Endometrial microvascular endothelial cells (primary cell): ENCODE data around the gene NSMCE1. TPM values are rescaled to one million over a fixed set of nuclear protein-coding genes. Genes with fewer than 3 reads are reported as not detected.

ENCODE experiments used
- in situ Hi-C: cut with HindIII; loops from 2 replicates; pipeline ENCODE4 v1.10.0; 2017; ENCODE audit warnings: low sequenced_read_pairs, low pct_unique_long_range_greater_than_20kb; ENCODE audit errors: inconsistent ontology term
- total RNA-seq: library from RNA; depleted of rRNA; stranded (reverse); fragments of >200 nt; gene quantifications from one replicate; pipeline ENCODE4 v1.2.3, GENCODE V29; 2015; ENCODE audit errors: inconsistent ontology term

The NSMCE1 gene, protein sequence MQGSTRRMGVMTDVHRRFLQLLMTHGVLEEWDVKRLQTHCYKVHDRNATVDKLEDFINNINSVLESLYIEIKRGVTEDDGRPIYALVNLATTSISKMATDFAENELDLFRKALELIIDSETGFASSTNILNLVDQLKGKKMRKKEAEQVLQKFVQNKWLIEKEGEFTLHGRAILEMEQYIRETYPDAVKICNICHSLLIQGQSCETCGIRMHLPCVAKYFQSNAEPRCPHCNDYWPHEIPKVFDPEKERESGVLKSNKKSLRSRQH
- 53.4 TPM for total RNA-seq

DNA sequence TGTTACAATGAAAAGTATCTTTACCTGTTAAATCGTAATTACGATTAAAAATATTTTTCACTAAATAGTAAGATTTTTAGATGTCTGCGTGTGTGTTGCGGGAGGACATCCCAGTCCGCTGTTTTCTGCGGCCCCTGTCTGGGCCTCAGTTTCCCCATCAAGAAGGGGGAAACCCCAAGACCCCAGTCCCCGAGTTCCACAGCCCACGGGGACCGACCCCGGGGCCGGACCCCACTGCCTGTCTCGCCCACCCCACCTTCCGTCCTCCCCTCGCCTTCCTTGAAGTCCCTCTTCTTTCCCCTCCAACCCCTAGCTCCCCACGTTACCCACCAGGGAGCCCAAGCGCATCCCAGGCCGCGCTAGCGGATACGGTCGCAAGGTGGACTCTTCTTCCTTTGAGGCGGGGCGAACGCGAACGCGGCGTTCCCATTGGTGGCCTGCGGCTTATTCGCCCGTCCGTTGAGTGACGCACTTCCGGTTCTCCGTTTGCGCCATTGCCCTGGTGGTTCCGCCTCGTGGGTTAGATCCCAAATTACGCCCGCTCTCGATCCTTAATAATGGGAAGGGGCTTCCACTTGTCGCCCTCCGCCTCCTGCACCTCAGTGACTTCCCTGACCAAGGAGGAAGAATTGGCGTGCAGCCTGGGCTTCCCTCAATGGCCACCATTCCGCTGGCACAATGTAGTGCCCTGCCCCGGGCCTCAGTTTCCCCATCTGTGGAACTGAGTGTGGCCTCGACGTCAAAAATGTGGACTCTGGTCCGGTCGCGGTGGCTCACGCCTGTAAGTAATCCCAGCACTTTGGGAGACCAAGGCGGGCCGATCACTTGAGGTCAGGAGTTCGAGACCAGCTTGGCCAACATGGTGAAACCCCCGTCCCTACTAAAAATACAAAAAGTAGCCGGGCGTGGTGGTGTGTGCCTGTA lies at the start of gene NSMCE1:
TSS of gene NSMCE1 (minus strand) at position 397 of the 924 bp plus-strand sequence. CDS start 11,202 bp downstream, outside the sequence.
- in situ Hi-C loops, result loop anchor here (25.0 kb wide), 1 partner anchor 94 kb away; no protein-coding TSS in a partner anchor

DNA sequence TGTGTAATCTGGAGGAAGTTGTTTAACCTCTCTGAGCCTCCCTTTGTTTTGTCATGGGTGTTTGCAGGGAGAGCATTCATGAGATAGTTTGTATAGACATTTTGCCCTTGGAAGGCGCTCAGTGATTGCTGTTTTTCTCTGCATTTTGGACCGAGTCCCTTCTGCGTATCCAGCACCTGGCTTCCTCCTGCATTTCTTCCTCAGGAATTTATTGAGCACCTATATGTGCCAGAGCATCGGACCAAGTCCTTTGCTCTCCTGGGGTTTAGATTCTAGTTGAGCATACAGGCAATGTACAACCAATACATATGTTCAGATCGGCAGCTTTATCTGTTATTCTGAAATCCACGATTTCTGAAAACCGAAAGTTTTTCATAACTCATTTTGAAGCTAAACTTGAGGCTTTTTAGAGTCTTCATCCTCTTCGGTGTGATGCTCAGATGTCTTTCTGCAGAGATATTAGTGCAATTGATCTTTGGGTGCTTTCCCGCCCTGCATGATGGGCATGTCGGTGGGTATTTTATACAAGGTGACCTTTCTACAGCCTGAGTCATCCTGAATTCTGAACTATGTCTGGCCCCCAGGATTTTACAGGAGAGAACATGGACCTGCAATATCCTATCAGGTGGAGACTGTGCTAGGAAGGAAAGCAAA lies 49.3 kb upstream of the NSMCE1 start:
- in situ Hi-C loops, result no loop called here

- in situ Hi-C loops, result no loop called here
Observed at GRCh38 chr16:27317320-27317719, 48.7 kb upstream of the NSMCE1 start.

- in situ Hi-C loops, result no loop called here
Observed at GRCh38 chr16:27316038-27316680, 47.6 kb upstream of the NSMCE1 start.

GRCh38 chr16:27315333-27316037 lies 46.9 kb upstream of the NSMCE1 start:
- in situ Hi-C loops, result no loop called here

DNA sequence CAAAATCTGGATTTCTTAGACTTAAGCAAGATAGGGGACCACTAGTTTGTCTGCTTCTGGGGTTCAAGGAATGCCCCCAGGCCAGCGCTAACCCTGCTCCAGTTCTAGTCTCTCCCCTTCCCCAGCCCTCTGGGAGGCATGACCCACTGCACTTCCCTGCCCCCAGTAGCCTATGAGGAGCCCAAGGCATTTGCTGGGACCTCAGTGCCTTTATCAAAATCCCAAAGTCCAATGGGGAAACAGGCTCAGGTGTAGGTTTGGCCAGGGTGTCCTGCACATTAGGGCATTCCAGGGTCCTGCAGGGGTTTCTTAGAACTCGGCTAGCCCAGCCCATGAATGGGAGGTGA lies 46.4 kb upstream of the NSMCE1 start:
- in situ Hi-C loops, result no loop called here

- in situ Hi-C loops, result no loop called here
Observed at GRCh38 chr16:27314161-27314723, 45.7 kb upstream of the NSMCE1 start.

DNA sequence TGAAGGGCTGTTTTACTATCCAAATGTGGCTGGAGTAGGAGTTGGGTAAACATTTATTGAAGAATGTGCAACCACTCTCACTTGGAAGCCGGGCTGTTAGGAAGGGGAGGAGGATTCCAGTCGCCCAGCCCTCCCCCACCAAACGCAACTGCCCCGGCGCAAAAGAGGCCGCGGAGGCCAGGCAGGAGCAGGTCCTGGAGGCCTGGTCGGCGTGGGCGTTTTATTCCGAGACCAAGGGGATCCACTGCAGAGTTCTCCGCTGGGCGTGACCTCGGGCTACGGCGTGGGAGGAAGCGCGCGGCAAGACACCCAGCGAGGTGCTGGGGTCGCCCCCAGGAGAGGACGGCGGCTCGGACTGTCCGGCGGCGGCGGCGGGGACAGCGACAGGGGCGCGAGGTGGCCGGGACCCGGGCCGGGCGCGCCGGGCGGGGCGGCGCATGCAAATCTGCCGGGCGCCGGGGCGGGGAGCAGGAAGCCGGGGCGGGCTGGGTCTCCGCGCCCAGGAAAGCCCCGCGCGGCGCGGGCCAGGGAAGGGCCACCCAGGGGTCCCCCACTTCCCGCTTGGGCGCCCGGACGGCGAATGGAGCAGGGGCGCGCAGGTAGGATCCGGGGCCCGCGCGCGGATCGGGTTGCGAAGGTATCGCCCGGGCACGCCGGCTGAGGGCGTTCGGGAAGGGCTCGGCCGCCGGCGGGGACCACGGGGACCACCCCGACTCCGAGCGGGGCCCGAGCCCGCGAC lies 45.0 kb upstream of the NSMCE1 start, which contains the start of gene IL4R:
TSS of gene IL4R (plus strand) at position 553 of the 739 bp plus-strand sequence. CDS start 26,230 bp downstream, outside the sequence.
- in situ Hi-C loops, result no loop called here

- in situ Hi-C loops, result no loop called here
Observed at GRCh38 chr16:27312580-27313421, 44.2 kb upstream of the NSMCE1 start.

GRCh38 chr16:27311897-27312303 lies 43.3 kb upstream of the NSMCE1 start:
- in situ Hi-C loops, result no loop called here

DNA sequence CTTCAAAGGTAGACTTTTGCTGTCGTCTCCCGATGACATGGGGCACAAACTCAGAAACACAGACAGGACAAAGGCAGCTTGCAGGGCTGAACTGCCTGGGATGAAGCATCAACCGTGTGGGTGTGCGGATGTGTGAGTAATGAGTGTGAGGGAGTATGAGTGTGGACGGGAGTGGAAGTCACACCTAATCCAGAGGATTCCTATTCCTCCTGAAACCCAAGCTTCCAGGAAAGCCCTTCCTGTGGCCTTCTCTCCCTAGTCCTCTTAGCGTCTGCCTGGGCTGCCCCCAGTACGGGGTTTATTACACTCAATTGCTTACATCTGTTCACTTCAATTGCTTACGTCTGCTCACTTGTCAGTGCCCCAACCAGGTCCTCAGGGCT lies 42.9 kb upstream of the NSMCE1 start:
- in situ Hi-C loops, result no loop called here

GRCh38 chr16:27310576-27311447 lies 42.2 kb upstream of the NSMCE1 start:
- in situ Hi-C loops, result no loop called here

DNA sequence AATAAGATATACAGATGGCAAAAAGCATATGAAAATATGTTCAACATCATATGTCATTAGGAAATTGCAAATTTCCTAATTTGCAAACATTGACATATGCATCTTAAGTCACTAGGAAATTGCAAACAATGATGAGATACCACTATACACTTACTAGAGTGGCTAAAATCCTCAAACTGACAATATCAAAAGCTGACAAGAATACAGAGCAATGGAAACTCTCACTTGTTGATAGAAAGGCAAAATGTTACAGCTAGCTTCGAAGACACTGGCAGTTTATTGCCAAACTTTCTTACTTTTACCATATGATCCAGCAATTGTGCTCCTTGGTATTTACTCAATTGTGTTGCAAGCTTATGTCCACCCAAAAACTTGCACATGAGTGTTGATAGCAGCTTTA lies 40.2 kb upstream of the NSMCE1 start:
- in situ Hi-C loops, result no loop called here

DNA sequence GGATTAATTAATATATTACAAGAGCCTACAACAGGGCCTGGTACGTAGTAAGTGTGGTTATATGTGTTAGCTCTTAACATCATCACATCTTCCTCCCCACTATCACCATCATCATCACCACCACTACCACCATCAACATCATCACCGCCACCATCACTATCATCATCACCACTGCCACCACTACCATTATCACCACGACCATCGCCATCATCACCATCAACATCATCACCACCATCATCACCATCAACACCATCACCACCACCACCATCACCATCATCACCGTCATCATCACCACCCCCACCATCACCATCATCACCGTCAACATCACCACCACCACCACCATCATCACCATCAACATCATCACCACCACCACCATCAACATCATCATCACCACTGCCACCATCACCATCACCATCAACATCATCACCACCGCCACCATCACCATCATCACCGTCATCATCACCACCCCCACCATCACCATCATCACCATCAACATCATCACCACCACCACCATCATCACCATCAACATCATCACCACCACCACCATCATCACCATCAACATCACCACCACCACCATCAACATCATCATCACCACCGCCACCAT lies 37.4 kb upstream of the NSMCE1 start:
- in situ Hi-C loops, result no loop called here
